DND-41 (cell line): Measurements from ENCODE around the gene CDK1.

Experiments used
- ATAC-seq: fragments of 200-7000 bp; cut with Tn5 transposase; 3 replicates; pipeline ENCODE4 v1.9.1; 2021; ENCODE audit warnings: low read depth; ENCODE audit not compliant: insufficient read depth
- DNase-seq: peaks from one replicate; pipeline ENCODE4 v3.0.0-alpha.2; 2020
- H2AFZ ChIP-seq: 2 replicates; pipeline ENCODE4 v1.6.0; 2012; ENCODE audit warnings: low read depth, low read length
- H3K27ac ChIP-seq: 2 replicates; pipeline ENCODE4 v1.5.1; 2012; ENCODE audit warnings: low read length, inconsistent platforms
- H3K27me3 ChIP-seq: fragments of 200-600 bp; sonication (generic); 2 replicates; pipeline ENCODE4 v1.6.0; 2012; ENCODE audit warnings: low read length, mild to moderate bottlenecking, inconsistent platforms; ENCODE audit not compliant: insufficient read depth, poor library complexity
- H3K36me3 ChIP-seq: 2 replicates; pipeline ENCODE4 v1.5.1; 2012; ENCODE audit warnings: low read length, inconsistent platforms; ENCODE audit not compliant: insufficient read depth
- H3K4me1 ChIP-seq: 2 replicates; pipeline ENCODE4 v1.5.1; 2012; ENCODE audit warnings: mild to moderate bottlenecking, low read length; ENCODE audit not compliant: insufficient read depth
- H3K4me2 ChIP-seq: 2 replicates; pipeline ENCODE4 v1.6.0; 2012; ENCODE audit warnings: mild to moderate bottlenecking, moderate library complexity, low read length, inconsistent platforms; ENCODE audit not compliant: insufficient read depth
- H3K4me3 ChIP-seq, 2 experiments: fragments of 200-600 bp in 1 of 2; shearing (Covaris generic) in 1 of 2; 2 replicates each; pipeline ENCODE4 v1.5.1; 2012 to 2016; ENCODE audit warnings: inconsistent platforms in 2 of 2, low read length in 2 of 2, mild to moderate bottlenecking in 2 of 2, low read depth in 1 of 2, moderate library complexity in 1 of 2
- H3K79me2 ChIP-seq: 2 replicates; pipeline ENCODE4 v1.6.0; 2012; ENCODE audit warnings: low read length, inconsistent platforms; ENCODE audit not compliant: insufficient read depth
- H3K9ac ChIP-seq: 2 replicates; pipeline ENCODE4 v1.6.0; 2012; ENCODE audit warnings: low read depth, mild to moderate bottlenecking, inconsistent platforms, low read length, moderate library complexity
- H3K9me3 ChIP-seq: 2 replicates; pipeline ENCODE4 v1.5.1; 2012; ENCODE audit warnings: low read length, moderate library complexity, mild to moderate bottlenecking, inconsistent platforms; ENCODE audit not compliant: insufficient read depth, severe bottlenecking
- H4K20me1 ChIP-seq: 2 replicates; pipeline ENCODE4 v1.6.0; 2012; ENCODE audit warnings: low read length; ENCODE audit not compliant: insufficient read depth
- EZH2 ChIP-seq: IDR thresholded peaks from 3 replicates; pipeline ENCODE4 v1.6.1; 2012; ENCODE audit warnings: borderline replicate concordance, low read depth, mild to moderate bottlenecking, moderate library complexity, low read length, inconsistent platforms; ENCODE audit not compliant: severe bottlenecking
- TF ChIP-seq, protein P1 (sequence below): IDR thresholded peaks from 2 replicates; pipeline ENCODE4 v1.5.1; 2012; ENCODE audit warnings: borderline replicate concordance, low read length, moderate library complexity, mild to moderate bottlenecking; ENCODE audit not compliant: poor library complexity, severe bottlenecking; ENCODE audit errors: extremely low read depth

Gene CDK1

DNA sequence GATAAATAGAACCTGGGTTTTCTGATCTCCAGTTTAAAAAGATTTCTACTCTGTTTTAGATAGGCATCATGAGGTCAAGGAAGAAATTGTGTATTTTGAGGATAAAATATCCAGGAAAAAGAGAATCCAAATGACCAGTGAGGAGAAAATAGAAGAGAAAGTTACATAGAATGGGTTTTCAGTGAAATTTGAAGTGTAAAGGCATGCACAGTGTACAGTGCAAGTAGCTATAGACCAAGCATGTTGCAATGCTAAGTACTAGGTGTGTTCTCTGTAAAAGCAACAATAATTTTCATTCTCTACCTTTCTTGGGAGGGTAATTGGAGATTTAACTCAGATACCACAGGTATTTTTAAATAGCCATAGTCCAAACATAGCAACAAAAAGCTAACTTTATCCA, 22.6 kb downstream of the CDK1 start:
- no peak for ATAC-seq
- no peak for DNase-seq

DNA sequence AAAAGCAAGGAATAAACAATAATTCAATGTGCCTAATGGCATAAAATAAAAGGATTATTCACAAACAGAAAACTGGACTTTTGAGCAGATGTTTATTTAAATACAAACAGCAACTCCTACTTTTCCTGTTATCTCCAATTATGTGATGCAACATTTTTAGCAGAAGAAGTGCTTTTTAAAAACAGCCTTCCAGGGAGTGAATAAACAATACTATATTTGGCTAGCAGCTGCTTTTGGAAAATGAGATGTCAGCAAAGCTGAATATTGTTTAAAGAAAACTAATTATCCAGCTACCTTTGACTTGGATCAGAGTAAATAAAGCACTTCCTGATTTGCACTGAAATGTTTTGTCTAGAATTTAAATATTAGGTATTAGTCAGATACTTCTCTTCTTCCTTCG, 23.2 kb downstream of the CDK1 start:
- Histone ChIP-seq H3K4me3 (no peak overlapping the region), H3K4me1 (no peaks in the 10 kb centered on the region), H3K79me2 (peaks cover 3% of the 10 kb centered on the region; the same call in 1 of the 2 replicates), H3K9me3 (no peaks in the 10 kb centered on the region), H3K9ac (no peak overlapping the region), H3K27me3 (no peaks in the 10 kb centered on the region), H3K4me2 (no peak overlapping the region), H2AFZ (no peak overlapping the region), H4K20me1 (peaks cover 7% of the 10 kb centered on the region; the same call in 1 of the 2 replicates), H3K36me3 (peaks cover 32% of the 10 kb centered on the region), H3K27ac (no peak overlapping the region)
- TF ChIP-seq, protein P1, sequence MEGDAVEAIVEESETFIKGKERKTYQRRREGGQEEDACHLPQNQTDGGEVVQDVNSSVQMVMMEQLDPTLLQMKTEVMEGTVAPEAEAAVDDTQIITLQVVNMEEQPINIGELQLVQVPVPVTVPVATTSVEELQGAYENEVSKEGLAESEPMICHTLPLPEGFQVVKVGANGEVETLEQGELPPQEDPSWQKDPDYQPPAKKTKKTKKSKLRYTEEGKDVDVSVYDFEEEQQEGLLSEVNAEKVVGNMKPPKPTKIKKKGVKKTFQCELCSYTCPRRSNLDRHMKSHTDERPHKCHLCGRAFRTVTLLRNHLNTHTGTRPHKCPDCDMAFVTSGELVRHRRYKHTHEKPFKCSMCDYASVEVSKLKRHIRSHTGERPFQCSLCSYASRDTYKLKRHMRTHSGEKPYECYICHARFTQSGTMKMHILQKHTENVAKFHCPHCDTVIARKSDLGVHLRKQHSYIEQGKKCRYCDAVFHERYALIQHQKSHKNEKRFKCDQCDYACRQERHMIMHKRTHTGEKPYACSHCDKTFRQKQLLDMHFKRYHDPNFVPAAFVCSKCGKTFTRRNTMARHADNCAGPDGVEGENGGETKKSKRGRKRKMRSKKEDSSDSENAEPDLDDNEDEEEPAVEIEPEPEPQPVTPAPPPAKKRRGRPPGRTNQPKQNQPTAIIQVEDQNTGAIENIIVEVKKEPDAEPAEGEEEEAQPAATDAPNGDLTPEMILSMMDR = no peak
- TF ChIP-seq EZH2 = no peak
- DNase-seq (no peak), ATAC-seq (no peak)

More for the DNA sequence above, 22.6 kb downstream of the CDK1 start:
- peaks cover 6% of the 10 kb centered on the region; the same call in 1 of the 2 replicates for H3K79me2 ChIP-seq
- no peaks in the 10 kb centered on the region for H3K9me3 ChIP-seq
- H3K27me3 ChIP-seq = no peaks in the 10 kb centered on the region
- no peak overlapping the region for H3K9ac ChIP-seq
- H4K20me1 ChIP-seq = peaks cover 10% of the 10 kb centered on the region; the same call in 1 of the 2 replicates
- no peak overlapping the region for H3K27ac ChIP-seq
- H3K4me3 ChIP-seq = no peak overlapping the region
- TF ChIP-seq, protein P1 = no peak
- TF ChIP-seq EZH2 = no peak
- no peak overlapping the region for H3K4me2 ChIP-seq
- no peak overlapping the region for H2AFZ ChIP-seq
- no peaks in the 10 kb centered on the region for H3K4me1 ChIP-seq
- peaks cover 38% of the 10 kb centered on the region for H3K36me3 ChIP-seq

DNA sequence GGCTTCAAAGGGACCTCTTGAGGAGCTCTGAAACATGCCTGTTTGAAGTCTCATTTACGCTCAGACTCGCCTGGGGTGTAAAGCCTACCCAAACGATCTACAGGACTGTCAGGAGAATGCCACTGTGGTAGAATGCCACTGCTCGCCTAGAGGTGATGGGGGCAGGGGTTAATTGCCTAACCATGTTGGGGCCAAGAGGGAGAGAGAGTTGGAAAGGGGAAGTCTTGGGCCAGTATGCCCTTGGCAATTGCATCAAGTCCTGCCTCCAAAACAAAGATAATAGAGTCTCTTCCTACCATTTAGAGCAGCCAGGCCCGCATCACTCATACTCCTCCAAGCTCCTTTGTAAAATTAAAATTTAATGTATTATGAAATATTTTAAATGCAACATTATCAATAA, 25.2 kb downstream of the CDK1 start:
- Histone ChIP-seq H4K20me1 (no peaks in the 10 kb centered on the region), H3K4me1 (no peaks in the 10 kb centered on the region), H3K79me2 (peaks cover 3% of the 10 kb centered on the region; the same call in 1 of the 2 replicates), H2AFZ (no peak overlapping the region), H3K27me3 (no peaks in the 10 kb centered on the region), H3K4me2 (no peak overlapping the region), H3K9me3 (no peaks in the 10 kb centered on the region), H3K9ac (no peak overlapping the region), H3K27ac (no peak overlapping the region), H3K4me3 (no peak overlapping the region), H3K36me3 (peaks cover 18% of the 10 kb centered on the region)
- ATAC-seq (no peak), DNase-seq (no peak)
- TF ChIP-seq EZH2 = no peak
- TF ChIP-seq, protein P1 = no peak

DNA sequence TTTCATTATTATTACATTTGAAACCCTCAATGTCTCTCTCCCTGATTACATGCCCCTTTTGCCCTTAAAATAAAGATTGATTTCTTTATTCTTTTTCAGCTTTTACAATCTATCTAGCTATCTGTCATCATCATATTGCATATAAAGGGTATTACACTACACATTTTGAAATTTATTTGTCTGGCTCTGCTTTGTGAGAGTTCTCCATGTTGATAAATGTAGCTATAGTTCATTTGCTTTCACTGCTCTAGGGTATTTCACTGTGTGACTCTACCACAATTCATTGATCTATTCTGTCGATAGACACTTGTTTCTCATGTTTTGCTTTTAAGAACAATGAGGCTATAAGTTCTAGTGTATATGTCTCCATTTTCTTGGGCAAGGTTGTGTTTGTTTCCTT, 25.6 kb downstream of the CDK1 start:
- H2AFZ ChIP-seq = no peak overlapping the region
- H3K36me3 ChIP-seq = peaks cover 13% of the 10 kb centered on the region
- no peak for ATAC-seq
- no peaks in the 10 kb centered on the region for H3K27me3 ChIP-seq
- no peak for DNase-seq
- H3K4me3 ChIP-seq = no peak overlapping the region
- no peaks in the 10 kb centered on the region for H3K9me3 ChIP-seq
- TF ChIP-seq EZH2 = no peak
- TF ChIP-seq, protein P1 = no peak
- no peaks in the 10 kb centered on the region for H3K4me1 ChIP-seq
- no peaks in the 10 kb centered on the region for H4K20me1 ChIP-seq
- no peaks in the 10 kb centered on the region for H3K79me2 ChIP-seq
- no peak overlapping the region for H3K27ac ChIP-seq
- no peak overlapping the region for H3K4me2 ChIP-seq
- no peak overlapping the region for H3K9ac ChIP-seq
